A549 (cell line): Measurements from ENCODE around the gene HMGN1.

Source experiments
- CHD2 ChIP-seq: fragments of 150-350 bp; IDR thresholded peaks from 2 replicates; pipeline ENCODE4 v1.6.1; 2014; ENCODE audit warnings: low read length; ENCODE audit not compliant: partially characterized antibody
- CTCF ChIP-seq: fragments of >200 bp; sonication (Bioruptor Twin); formaldehyde crosslinking; IDR thresholded peaks from 3 replicates; pipeline ENCODE4 v1.5.1; 2016
- HMGXB4 ChIP-seq: fragments of 250-450 bp; sonication (Bioruptor Pico); IDR thresholded peaks from 2 replicates; pipeline ENCODE4 v1.5.0; 2021; ENCODE audit warnings: mild to moderate bottlenecking, moderate library complexity, borderline replicate concordance
- HOXA7 ChIP-seq: fragments of 250-450 bp; sonication (Bioruptor Pico); IDR thresholded peaks from 2 replicates; pipeline ENCODE4 v1.5.0; 2020; ENCODE audit warnings: mild to moderate bottlenecking, moderate library complexity
- PHF8 ChIP-seq: fragments of 200-600 bp; sonication (generic); IDR thresholded peaks from 2 replicates; pipeline ENCODE4 v1.6.1; 2016; ENCODE audit warnings: low read depth, mild to moderate bottlenecking, antibody characterized with exemption, moderate library complexity, borderline replicate concordance
- POLR2A ChIP-seq: IDR thresholded peaks from 2 replicates; pipeline ENCODE4 v1.6.1; 2012; ENCODE audit warnings: mild to moderate bottlenecking, low read length
- RCOR1 ChIP-seq: fragments of 150-350 bp; IDR thresholded peaks from 2 replicates; pipeline ENCODE4 v1.6.1; 2014; ENCODE audit warnings: antibody characterized with exemption, low read length, low read depth
- ZC3H11A ChIP-seq: fragments of 450-650 bp; IDR thresholded peaks from 2 replicates; pipeline ENCODE4 v1.6.1; 2014; ENCODE audit warnings: antibody characterized with exemption, mild to moderate bottlenecking
- ZNF302 ChIP-seq: fragments of 250-450 bp; sonication (Bioruptor Pico); IDR thresholded peaks from 2 replicates; pipeline ENCODE4 v1.9.0; 2021; ENCODE audit warnings: inconsistent platforms, mild to moderate bottlenecking, moderate library complexity
- TF ChIP-seq, protein P1 (sequence below): fragments of >200 bp; sonication (Bioruptor Twin); formaldehyde crosslinking; IDR thresholded peaks from 3 replicates; pipeline ENCODE4 v1.6.1; 2016
- TF ChIP-seq, protein P2 (sequence below): fragments of 200-600 bp; sonication (generic); IDR thresholded peaks from 2 replicates; pipeline ENCODE4 v1.6.1; 2016; ENCODE audit warnings: antibody characterized with exemption, mild to moderate bottlenecking, moderate library complexity

GRCh38 chr21:39375446-39375845, 26.6 kb upstream of the HMGN1 start:
- TF ChIP-seq, protein P1, sequence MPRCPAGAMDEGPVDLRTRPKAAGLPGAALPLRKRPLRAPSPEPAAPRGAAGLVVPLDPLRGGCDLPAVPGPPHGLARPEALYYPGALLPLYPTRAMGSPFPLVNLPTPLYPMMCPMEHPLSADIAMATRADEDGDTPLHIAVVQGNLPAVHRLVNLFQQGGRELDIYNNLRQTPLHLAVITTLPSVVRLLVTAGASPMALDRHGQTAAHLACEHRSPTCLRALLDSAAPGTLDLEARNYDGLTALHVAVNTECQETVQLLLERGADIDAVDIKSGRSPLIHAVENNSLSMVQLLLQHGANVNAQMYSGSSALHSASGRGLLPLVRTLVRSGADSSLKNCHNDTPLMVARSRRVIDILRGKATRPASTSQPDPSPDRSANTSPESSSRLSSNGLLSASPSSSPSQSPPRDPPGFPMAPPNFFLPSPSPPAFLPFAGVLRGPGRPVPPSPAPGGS: no peak
- TF ChIP-seq CTCF (no peak), ZC3H11A (no peak), CHD2 (no peak), POLR2A (no peak), PHF8 (no peak), RCOR1 (no peak), HOXA7 (CRISPR knock-in tag) (no peak), ZNF302 (no peak), HMGXB4 (no peak)
- TF ChIP-seq, protein P2, sequence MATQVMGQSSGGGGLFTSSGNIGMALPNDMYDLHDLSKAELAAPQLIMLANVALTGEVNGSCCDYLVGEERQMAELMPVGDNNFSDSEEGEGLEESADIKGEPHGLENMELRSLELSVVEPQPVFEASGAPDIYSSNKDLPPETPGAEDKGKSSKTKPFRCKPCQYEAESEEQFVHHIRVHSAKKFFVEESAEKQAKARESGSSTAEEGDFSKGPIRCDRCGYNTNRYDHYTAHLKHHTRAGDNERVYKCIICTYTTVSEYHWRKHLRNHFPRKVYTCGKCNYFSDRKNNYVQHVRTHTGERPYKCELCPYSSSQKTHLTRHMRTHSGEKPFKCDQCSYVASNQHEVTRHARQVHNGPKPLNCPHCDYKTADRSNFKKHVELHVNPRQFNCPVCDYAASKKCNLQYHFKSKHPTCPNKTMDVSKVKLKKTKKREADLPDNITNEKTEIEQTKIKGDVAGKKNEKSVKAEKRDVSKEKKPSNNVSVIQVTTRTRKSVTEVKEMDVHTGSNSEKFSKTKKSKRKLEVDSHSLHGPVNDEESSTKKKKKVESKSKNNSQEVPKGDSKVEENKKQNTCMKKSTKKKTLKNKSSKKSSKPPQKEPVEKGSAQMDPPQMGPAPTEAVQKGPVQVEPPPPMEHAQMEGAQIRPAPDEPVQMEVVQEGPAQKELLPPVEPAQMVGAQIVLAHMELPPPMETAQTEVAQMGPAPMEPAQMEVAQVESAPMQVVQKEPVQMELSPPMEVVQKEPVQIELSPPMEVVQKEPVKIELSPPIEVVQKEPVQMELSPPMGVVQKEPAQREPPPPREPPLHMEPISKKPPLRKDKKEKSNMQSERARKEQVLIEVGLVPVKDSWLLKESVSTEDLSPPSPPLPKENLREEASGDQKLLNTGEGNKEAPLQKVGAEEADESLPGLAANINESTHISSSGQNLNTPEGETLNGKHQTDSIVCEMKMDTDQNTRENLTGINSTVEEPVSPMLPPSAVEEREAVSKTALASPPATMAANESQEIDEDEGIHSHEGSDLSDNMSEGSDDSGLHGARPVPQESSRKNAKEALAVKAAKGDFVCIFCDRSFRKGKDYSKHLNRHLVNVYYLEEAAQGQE: no peak
